Measurements from ENCODE around the gene NBAS.
A peak's percentile ranks its signal among the peaks of the same experiment; 100 is the strongest.

Gene NBAS

GRCh38 chr2:15184491-15184890 lies 376.6 kb downstream of the NBAS start:
- no peaks in the 10 kb centered on the region for H3K27me3 ChIP-seq (ENCODE audit: control insufficient read depth, insufficient read depth, low read length)
- H3K4me3 ChIP-seq (ENCODE audit: low read depth, low read length): no peak overlapping the region
- H3K9ac ChIP-seq (ENCODE audit: low read depth, low read length): no peak overlapping the region
- H3K4me1 ChIP-seq (ENCODE audit: control insufficient read depth, insufficient read depth, low read length): no peaks in the 10 kb centered on the region; the same call in 1 of the 2 replicates
- H3K36me3 ChIP-seq (ENCODE audit: control insufficient read depth, insufficient read depth, low read length): no peaks in the 10 kb centered on the region
- H3K9me3 ChIP-seq (ENCODE audit: control insufficient read depth, insufficient read depth, low read length): no peaks in the 10 kb centered on the region
- H3K27ac ChIP-seq (ENCODE audit: low read depth, low read length): no peak overlapping the region

GRCh38 chr2:15182275-15182674 lies 378.9 kb downstream of the NBAS start:
- H3K9ac ChIP-seq (ENCODE audit: low read depth, low read length): no peak overlapping the region
- H3K27ac ChIP-seq (ENCODE audit: low read depth, low read length): no peak overlapping the region
- H3K4me3 ChIP-seq (ENCODE audit: low read depth, low read length): no peak overlapping the region
- no peaks in the 10 kb centered on the region for H3K36me3 ChIP-seq (ENCODE audit: control insufficient read depth, insufficient read depth, low read length)
- no peaks in the 10 kb centered on the region for H3K4me1 ChIP-seq (ENCODE audit: control insufficient read depth, insufficient read depth, low read length)
- no peaks in the 10 kb centered on the region for H3K27me3 ChIP-seq (ENCODE audit: control insufficient read depth, insufficient read depth, low read length)
- no peaks in the 10 kb centered on the region for H3K9me3 ChIP-seq (ENCODE audit: control insufficient read depth, insufficient read depth, low read length)

- H3K9ac ChIP-seq (ENCODE audit: low read depth, low read length): no peak overlapping the region
- H3K9me3 ChIP-seq (ENCODE audit: control insufficient read depth, insufficient read depth, low read length): no peaks in the 10 kb centered on the region
- no peaks in the 10 kb centered on the region for H3K36me3 ChIP-seq (ENCODE audit: control insufficient read depth, insufficient read depth, low read length)
- H3K4me3 ChIP-seq (ENCODE audit: low read depth, low read length): no peak overlapping the region
- no peaks in the 10 kb centered on the region for H3K27me3 ChIP-seq (ENCODE audit: control insufficient read depth, insufficient read depth, low read length)
- no peaks in the 10 kb centered on the region for H3K4me1 ChIP-seq (ENCODE audit: control insufficient read depth, insufficient read depth, low read length)
- no peak overlapping the region for H3K27ac ChIP-seq (ENCODE audit: low read depth, low read length)
Observed at GRCh38 chr2:15181092-15181745, 379.9 kb downstream of the NBAS start.

- no peaks in the 10 kb centered on the region for H3K4me1 ChIP-seq (ENCODE audit: control insufficient read depth, insufficient read depth, low read length)
- H3K27ac ChIP-seq (ENCODE audit: low read depth, low read length): no peak overlapping the region
- no peak overlapping the region for H3K9ac ChIP-seq (ENCODE audit: low read depth, low read length)
- H3K9me3 ChIP-seq (ENCODE audit: control insufficient read depth, insufficient read depth, low read length): no peaks in the 10 kb centered on the region
- no peak overlapping the region for H3K4me3 ChIP-seq (ENCODE audit: low read depth, low read length)
- H3K27me3 ChIP-seq (ENCODE audit: control insufficient read depth, insufficient read depth, low read length): no peaks in the 10 kb centered on the region
- H3K36me3 ChIP-seq (ENCODE audit: control insufficient read depth, insufficient read depth, low read length): no peaks in the 10 kb centered on the region
Observed at GRCh38 chr2:15180379-15180778, 380.8 kb downstream of the NBAS start.

GRCh38 chr2:15178946-15179345 lies 382.2 kb downstream of the NBAS start:
- no peak overlapping the region for H3K4me3 ChIP-seq (ENCODE audit: low read depth, low read length)

GRCh38 chr2:15177103-15177502 lies 384.0 kb downstream of the NBAS start:
- Histone ChIP-seq H3K4me1 (ENCODE audit: control insufficient read depth, insufficient read depth, low read length) (no peaks in the 10 kb centered on the region), H3K36me3 (ENCODE audit: control insufficient read depth, insufficient read depth, low read length) (no peaks in the 10 kb centered on the region), H3K27me3 (ENCODE audit: control insufficient read depth, insufficient read depth, low read length) (no peaks in the 10 kb centered on the region), H3K9ac (ENCODE audit: low read depth, low read length) (no peak overlapping the region), H3K4me3 (ENCODE audit: low read depth, low read length) (no peak overlapping the region), H3K9me3 (ENCODE audit: control insufficient read depth, insufficient read depth, low read length) (no peaks in the 10 kb centered on the region), H3K27ac (ENCODE audit: low read depth, low read length) (no peak overlapping the region)

More at GRCh38 chr2:15178946-15179345, 382.2 kb downstream of the NBAS start:
- H3K9ac ChIP-seq (ENCODE audit: low read depth, low read length): no peak overlapping the region
- no peaks in the 10 kb centered on the region for H3K36me3 ChIP-seq (ENCODE audit: control insufficient read depth, insufficient read depth, low read length)
- no peaks in the 10 kb centered on the region for H3K4me1 ChIP-seq (ENCODE audit: control insufficient read depth, insufficient read depth, low read length)
- H3K9me3 ChIP-seq (ENCODE audit: control insufficient read depth, insufficient read depth, low read length): no peaks in the 10 kb centered on the region
- no peak overlapping the region for H3K27ac ChIP-seq (ENCODE audit: low read depth, low read length)
- no peaks in the 10 kb centered on the region for H3K27me3 ChIP-seq (ENCODE audit: control insufficient read depth, insufficient read depth, low read length)

- Histone ChIP-seq H3K27ac (ENCODE audit: low read depth, low read length) (no peak overlapping the region), H3K36me3 (ENCODE audit: control insufficient read depth, insufficient read depth, low read length) (no peaks in the 10 kb centered on the region), H3K4me1 (ENCODE audit: control insufficient read depth, insufficient read depth, low read length) (no peaks in the 10 kb centered on the region), H3K4me3 (ENCODE audit: low read depth, low read length) (no peak overlapping the region), H3K9ac (ENCODE audit: low read depth, low read length) (no peak overlapping the region), H3K9me3 (ENCODE audit: control insufficient read depth, insufficient read depth, low read length) (no peaks in the 10 kb centered on the region), H3K27me3 (ENCODE audit: control insufficient read depth, insufficient read depth, low read length) (no peaks in the 10 kb centered on the region)
Observed at GRCh38 chr2:15176604-15177003, 384.5 kb downstream of the NBAS start.

GRCh38 chr2:15174567-15174966 lies 386.6 kb downstream of the NBAS start:
- Histone ChIP-seq H3K4me3 (ENCODE audit: low read depth, low read length) (no peak overlapping the region), H3K4me1 (ENCODE audit: control insufficient read depth, insufficient read depth, low read length) (peaks cover 15% of the 10 kb centered on the region), H3K9ac (ENCODE audit: low read depth, low read length) (no peak overlapping the region), H3K9me3 (ENCODE audit: control insufficient read depth, insufficient read depth, low read length) (no peaks in the 10 kb centered on the region), H3K36me3 (ENCODE audit: control insufficient read depth, insufficient read depth, low read length) (no peaks in the 10 kb centered on the region), H3K27me3 (ENCODE audit: control insufficient read depth, insufficient read depth, low read length) (no peaks in the 10 kb centered on the region), H3K27ac (ENCODE audit: low read depth, low read length) (no peak overlapping the region)

GRCh38 chr2:15173501-15173900 lies 387.6 kb downstream of the NBAS start:
- H3K27me3 ChIP-seq (ENCODE audit: control insufficient read depth, insufficient read depth, low read length): no peaks in the 10 kb centered on the region
- H3K4me3 ChIP-seq (ENCODE audit: low read depth, low read length): no peak overlapping the region
- no peaks in the 10 kb centered on the region for H3K36me3 ChIP-seq (ENCODE audit: control insufficient read depth, insufficient read depth, low read length)
- no peak overlapping the region for H3K9ac ChIP-seq (ENCODE audit: low read depth, low read length)
- H3K27ac ChIP-seq (ENCODE audit: low read depth, low read length): no peak overlapping the region
- no peaks in the 10 kb centered on the region for H3K9me3 ChIP-seq (ENCODE audit: control insufficient read depth, insufficient read depth, low read length)
- H3K4me1 ChIP-seq (ENCODE audit: control insufficient read depth, insufficient read depth, low read length): peaks cover 15% of the 10 kb centered on the region

GRCh38 chr2:15172825-15173224 lies 388.3 kb downstream of the NBAS start:
- no peaks in the 10 kb centered on the region for H3K36me3 ChIP-seq (ENCODE audit: control insufficient read depth, insufficient read depth, low read length)
- H3K4me3 ChIP-seq (ENCODE audit: low read depth, low read length): no peak overlapping the region
- no peak overlapping the region for H3K9ac ChIP-seq (ENCODE audit: low read depth, low read length)
- no peaks in the 10 kb centered on the region for H3K27me3 ChIP-seq (ENCODE audit: control insufficient read depth, insufficient read depth, low read length)
- H3K9me3 ChIP-seq (ENCODE audit: control insufficient read depth, insufficient read depth, low read length): no peaks in the 10 kb centered on the region
- peaks cover 15% of the 10 kb centered on the region for H3K4me1 ChIP-seq (ENCODE audit: control insufficient read depth, insufficient read depth, low read length)
- no peak overlapping the region for H3K27ac ChIP-seq (ENCODE audit: low read depth, low read length)

- Histone ChIP-seq H3K9me3 (ENCODE audit: control insufficient read depth, insufficient read depth, low read length) (no peaks in the 10 kb centered on the region), H3K36me3 (ENCODE audit: control insufficient read depth, insufficient read depth, low read length) (no peaks in the 10 kb centered on the region), H3K4me1 (ENCODE audit: control insufficient read depth, insufficient read depth, low read length) (peaks cover 15% of the 10 kb centered on the region), H3K27ac (ENCODE audit: low read depth, low read length) (peak overlapping the region; percentile 71), H3K27me3 (ENCODE audit: control insufficient read depth, insufficient read depth, low read length) (no peaks in the 10 kb centered on the region), H3K4me3 (ENCODE audit: low read depth, low read length) (no peak overlapping the region), H3K9ac (ENCODE audit: low read depth, low read length) (no peak overlapping the region; the same call in 1 of the 2 replicates)
Observed at GRCh38 chr2:15170070-15170775, 390.9 kb downstream of the NBAS start.
